ENCODE results near the gene MDFI.

The MDFI gene

GRCh38 chr6:41645007-41645618 is 6.8 kb downstream of the MDFI start:
- Histone ChIP-seq H3K27ac (replicated peaks) (no peak overlapping the region), H3K27me3 (ENCODE audit: insufficient read depth, poor library complexity, severe bottlenecking) (peaks cover 6% of the 10 kb centered on the region), H3K4me3 (replicated peaks; ENCODE audit: insufficient read depth, low read length) (no peak overlapping the region)
- no peak for DNase-seq (ENCODE audit: low read depth in 1 of 2, low spot score in 1 of 2)
- no peak for TF ChIP-seq GABPA (IDR thresholded peaks at IDR 0.05; ENCODE audit: low read depth)
- no peak for TF ChIP-seq POLR2AphosphoS5 (IDR thresholded peaks at IDR 0.05; ENCODE audit: low read depth)
- no peak for TF ChIP-seq SPI1 (IDR thresholded peaks at IDR 0.05; ENCODE audit: borderline replicate concordance, low read depth)
- no peak for TF ChIP-seq REST (IDR thresholded peaks at IDR 0.05; ENCODE audit: insufficient replicate concordance, low read depth)

GRCh38 chr6:41646026-41646795 is 7.9 kb downstream of the MDFI start:
- no peak for DNase-seq (ENCODE audit: low read depth in 1 of 2, low spot score in 1 of 2)
- Histone ChIP-seq H3K27ac (replicated peaks) (no peak overlapping the region), H3K27me3 (ENCODE audit: insufficient read depth, poor library complexity, severe bottlenecking) (no peaks in the 10 kb centered on the region), H3K4me3 (replicated peaks; ENCODE audit: insufficient read depth, low read length) (no peak overlapping the region)
- TF ChIP-seq POLR2AphosphoS5 (IDR thresholded peaks at IDR 0.05; ENCODE audit: low read depth) (no peak), SPI1 (IDR thresholded peaks at IDR 0.05; ENCODE audit: borderline replicate concordance, low read depth) (no peak), REST (IDR thresholded peaks at IDR 0.05; ENCODE audit: insufficient replicate concordance, low read depth) (no peak), GABPA (IDR thresholded peaks at IDR 0.05; ENCODE audit: low read depth) (no peak), CTCF (IDR thresholded peaks at IDR 0.05; ENCODE audit: insufficient read depth, low read length) (no peak)

- Histone ChIP-seq H3K27ac (replicated peaks) (no peak overlapping the region), H3K4me3 (replicated peaks; ENCODE audit: insufficient read depth, low read length) (no peak overlapping the region), H3K27me3 (ENCODE audit: insufficient read depth, poor library complexity, severe bottlenecking) (no peaks in the 10 kb centered on the region)
- DNase-seq (ENCODE audit: low read depth in 1 of 2, low spot score in 1 of 2), result no peak
- no peak for TF ChIP-seq GABPA (IDR thresholded peaks at IDR 0.05; ENCODE audit: low read depth)
- no peak for TF ChIP-seq REST (IDR thresholded peaks at IDR 0.05; ENCODE audit: insufficient replicate concordance, low read depth)
- TF ChIP-seq SPI1 (IDR thresholded peaks at IDR 0.05; ENCODE audit: borderline replicate concordance, low read depth), result no peak
- TF ChIP-seq CTCF (IDR thresholded peaks at IDR 0.05; ENCODE audit: insufficient read depth, low read length), result no peak
- TF ChIP-seq POLR2AphosphoS5 (IDR thresholded peaks at IDR 0.05; ENCODE audit: low read depth), result no peak
These were observed 8.8 kb downstream of the MDFI start for GRCh38 chr6:41647061-41647511.

Measured in HL-60 (cell line).